Measurements from ENCODE around the gene TTC34. TPM values are rescaled to one million over a fixed set of nuclear protein-coding genes. Genes with fewer than 3 reads are reported as not detected.

TTC34 gene, protein sequence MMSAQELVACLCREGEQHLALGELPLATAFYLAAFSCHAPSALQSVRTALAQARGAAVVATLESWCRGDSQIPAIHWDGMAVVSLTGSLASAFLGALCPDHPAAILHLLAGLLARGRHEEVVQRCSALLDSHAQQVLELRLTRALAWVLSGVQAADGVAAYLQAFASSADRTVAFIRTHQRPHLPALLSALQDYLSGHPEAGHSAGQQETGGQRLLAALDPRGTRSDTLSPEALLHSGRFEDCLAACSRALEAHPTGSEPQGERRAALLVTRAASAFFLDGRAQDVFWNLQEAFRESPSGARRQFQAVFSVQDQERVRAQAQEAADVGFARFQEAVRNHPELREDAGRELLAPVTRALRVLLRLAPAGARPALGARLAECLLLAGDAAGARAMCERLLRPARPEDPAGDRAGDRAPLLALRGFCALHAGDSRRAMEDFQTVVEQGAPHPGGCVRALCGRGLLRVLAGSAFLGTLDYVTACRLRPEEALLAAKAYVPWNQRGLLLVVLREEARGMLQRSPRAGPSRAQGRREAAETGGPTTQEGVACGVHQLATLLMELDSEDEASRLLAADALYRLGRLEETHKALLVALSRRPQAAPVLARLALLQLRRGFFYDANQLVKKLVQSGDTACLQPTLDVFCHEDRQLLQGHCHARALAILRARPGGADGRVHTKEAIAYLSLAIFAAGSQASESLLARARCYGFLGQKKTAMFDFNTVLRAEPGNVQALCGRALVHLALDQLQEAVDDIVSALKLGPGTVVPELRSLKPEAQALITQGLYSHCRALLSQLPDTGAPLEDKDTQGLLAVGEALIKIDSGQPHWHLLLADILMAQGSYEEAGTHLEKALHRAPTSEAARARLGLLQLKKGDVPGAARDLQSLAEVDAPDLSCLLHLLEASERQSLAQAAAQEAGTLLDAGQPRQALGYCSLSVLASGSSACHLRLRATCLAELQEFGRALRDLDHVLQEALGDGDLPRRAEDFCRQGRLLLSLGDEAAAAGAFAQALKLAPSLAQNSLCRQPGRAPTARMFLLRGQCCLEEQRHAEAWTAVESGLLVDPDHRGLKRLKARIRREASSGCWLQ
- total RNA-seq = 1 to 10 TPM; 1.6 to 1.9 TPM

DNA sequence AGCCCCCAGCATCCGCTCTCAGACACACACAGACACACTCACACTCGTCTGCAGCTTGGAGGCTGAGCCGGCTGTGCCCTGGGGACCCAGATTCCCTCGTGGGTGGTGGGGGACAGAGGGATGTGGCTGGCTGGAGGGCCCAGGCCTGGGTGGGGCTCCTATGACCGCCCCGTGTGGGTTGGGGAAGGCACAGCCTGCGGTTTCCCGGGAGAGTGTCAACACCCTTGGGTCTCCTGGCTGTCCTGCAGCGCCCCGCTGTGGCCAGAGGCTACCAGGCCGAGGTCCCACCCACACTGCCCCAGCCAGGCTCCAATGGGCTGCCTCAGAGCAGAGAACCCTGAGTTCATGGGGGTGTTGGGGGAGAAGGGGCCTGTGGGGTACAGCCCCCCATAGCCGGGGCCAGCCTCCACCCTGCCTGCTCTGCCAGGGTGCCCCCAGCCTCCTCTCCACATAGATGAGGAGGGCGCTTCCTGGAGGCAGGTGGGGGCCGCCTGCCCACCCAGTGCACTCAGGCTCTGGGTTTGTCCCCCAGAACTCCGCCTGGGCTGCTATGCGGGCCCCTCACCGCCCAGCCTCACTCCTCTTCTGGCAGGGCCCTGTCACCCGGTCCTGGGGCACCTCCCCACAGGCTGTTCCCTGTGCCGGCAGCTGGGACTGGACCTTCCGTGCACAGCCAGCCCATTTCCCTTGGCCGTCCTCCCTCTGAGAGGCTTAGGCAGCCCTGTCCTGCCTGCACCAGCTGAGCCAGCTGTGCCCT, at the start of gene TTC34:
TSS of gene TTC34 (minus strand) at position 159 of the 757 bp plus-strand sequence. CDS start 866 bp downstream, outside the sequence.
- ChIA-PET CTCF (no interaction called here), POLR2A (no interaction called here)
- Mint-ChIP-seq H3K4me3 (no peak within 1 kb of the TSS), H3K27ac (peak within 1 kb of the TSS; percentile 36), H3K36me3 (ENCODE audit: low read depth) (no peaks in the 10 kb centered on the region), H3K27me3 (no peaks in the 10 kb centered on the region), H3K4me1 (peaks cover 3% of the 10 kb centered on the region), H3K9me3 (no peaks in the 10 kb centered on the region)
- peak; percentile 60 for DNase-seq

DNA sequence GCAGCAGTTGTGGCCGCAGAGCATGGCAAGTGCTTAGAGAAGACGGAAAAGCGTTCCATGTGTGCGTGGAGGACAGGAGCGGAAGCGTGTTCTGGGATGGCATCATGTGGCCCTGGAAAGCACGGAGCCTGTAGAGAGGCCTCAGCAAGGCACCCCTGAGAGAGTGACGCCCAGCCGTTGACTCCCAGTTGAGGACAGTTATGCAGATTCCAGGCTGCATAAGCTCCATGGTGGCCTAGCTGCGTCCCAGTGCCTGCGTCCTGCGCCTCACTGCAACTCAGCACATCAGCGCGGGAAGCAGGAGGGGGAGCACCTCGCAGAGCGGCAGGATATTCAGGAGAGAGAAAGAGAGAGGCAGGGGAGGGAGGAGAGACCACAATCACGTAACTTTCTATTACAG, 49.0 kb upstream of the TTC34 start:
- Mint-ChIP-seq H3K4me3 (no peak overlapping the region), H3K27ac (no peak overlapping the region)

DNA sequence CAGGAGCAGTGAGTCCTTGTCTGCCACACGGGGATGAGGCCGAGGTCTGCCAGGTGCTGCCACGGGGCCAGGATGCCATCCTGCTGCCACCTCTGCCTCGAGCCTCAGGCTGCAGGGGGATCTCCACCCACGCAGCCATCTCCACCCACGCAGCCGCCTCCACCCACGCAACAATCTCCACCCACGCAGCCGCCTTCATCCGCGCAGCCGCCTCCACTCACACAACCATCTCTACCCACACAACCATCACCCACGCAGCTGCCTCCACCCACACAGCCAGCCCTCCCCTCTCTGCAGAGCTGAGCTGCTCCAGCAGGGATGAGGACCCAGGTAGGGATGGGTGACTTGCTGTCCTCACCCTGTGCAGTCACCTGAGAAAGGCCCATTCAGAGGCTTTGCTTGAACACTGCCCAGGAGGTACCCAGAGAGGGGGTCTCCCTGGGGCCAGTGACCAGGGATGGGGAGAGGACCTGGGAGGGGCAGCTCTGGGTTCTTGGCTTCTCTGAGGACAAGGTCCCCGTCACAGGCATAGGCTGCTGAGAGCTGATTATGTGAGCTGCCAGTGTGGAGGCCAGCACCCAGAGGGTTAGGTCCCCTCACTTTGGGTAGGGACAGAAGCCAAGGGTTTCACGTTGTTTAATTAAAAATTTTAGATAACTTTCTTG, 46.6 kb upstream of the TTC34 start:
- no peak for DNase-seq

More for the DNA sequence above, 49.0 kb upstream of the TTC34 start:
- Mint-ChIP-seq H3K36me3 (ENCODE audit: low read depth) (no peaks in the 10 kb centered on the region), H3K27me3 (peaks cover 2% of the 10 kb centered on the region), H3K4me1 (no peaks in the 10 kb centered on the region), H3K9me3 (no peaks in the 10 kb centered on the region)
- POLR2A ChIA-PET = no interaction called here
- CTCF ChIA-PET = no interaction called here
- no peak for DNase-seq

DNA sequence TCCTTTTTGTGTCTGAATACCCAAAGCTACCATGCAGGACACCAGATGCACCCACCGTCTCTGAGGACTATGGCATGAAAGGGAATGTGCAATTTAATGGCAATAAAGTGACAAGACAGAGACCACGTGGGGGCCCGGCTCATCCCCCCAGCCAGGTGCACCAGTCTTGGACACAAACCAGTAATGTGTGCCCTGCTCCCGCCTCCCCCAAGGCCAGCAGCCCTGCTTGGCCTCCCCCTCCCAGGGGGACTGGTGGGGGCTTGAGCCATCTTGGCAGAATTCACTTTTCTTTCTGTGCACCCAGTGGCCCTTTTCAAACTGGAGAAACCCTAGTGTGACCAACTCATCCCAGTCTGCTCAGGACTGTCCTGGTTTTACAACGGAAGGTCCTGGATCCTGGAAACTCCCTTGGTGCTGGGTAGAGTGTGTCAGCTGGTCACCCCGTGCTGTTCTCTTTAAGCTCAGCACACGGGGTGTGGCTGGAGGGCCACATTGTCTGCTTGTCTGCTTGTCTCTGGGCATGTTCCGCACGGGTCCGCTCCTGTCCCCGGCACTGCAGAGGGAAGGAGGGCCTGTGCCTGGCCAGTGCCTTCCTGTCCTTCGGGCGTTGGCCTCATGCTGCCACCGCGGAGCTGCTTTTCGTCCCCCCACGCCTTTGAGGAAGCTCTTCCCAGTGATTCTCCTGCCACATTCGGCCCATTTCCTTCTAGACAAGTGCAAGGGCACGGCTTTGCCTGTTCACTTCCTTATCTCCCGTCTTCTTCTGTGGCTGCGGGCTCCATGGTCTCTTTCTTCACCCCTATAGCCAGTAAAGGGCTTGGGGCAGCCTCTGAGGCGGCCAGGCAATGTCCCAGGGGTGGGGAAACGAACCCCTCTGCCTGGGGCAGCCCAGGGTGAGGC, 45.8 kb upstream of the TTC34 start:
- Mint-ChIP-seq H3K27me3 (peaks cover 4% of the 10 kb centered on the region), H3K4me3 (no peak overlapping the region), H3K27ac (no peak overlapping the region), H3K9me3 (peaks cover 5% of the 10 kb centered on the region), H3K36me3 (ENCODE audit: low read depth) (no peaks in the 10 kb centered on the region), H3K4me1 (no peaks in the 10 kb centered on the region)
- CTCF ChIA-PET = no interaction called here
- POLR2A ChIA-PET = no interaction called here
- DNase-seq = no peak

More for the DNA sequence above, 46.6 kb upstream of the TTC34 start:
- CTCF ChIA-PET = no interaction called here
- Mint-ChIP-seq H3K9me3 (peaks cover 5% of the 10 kb centered on the region), H3K36me3 (ENCODE audit: low read depth) (no peaks in the 10 kb centered on the region), H3K4me1 (no peaks in the 10 kb centered on the region), H3K4me3 (no peak overlapping the region), H3K27me3 (peaks cover 4% of the 10 kb centered on the region), H3K27ac (no peak overlapping the region)
- POLR2A ChIA-PET = no interaction called here

DNA sequence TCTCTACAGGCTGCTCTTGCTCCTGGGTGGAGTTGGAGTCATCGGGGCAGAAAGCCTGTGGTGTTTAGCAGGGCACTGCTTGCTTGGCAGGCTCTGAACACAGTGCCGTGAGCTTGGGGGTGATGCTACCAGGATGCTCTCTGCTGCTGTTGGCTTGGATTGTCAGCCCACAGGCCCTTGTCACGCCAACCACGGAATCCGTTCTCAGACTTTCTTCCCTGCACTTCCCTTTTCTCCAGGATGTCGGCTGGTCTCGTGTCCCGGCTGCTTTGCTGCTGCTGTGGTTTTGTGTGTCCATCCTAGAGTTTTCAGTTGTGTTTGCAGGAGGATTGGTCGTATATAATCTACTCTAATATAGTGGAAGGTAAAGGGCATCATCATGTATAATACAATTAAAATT, 44.4 kb upstream of the TTC34 start:
- Mint-ChIP-seq H3K9me3 (peaks cover 5% of the 10 kb centered on the region), H3K4me3 (no peak overlapping the region), H3K4me1 (peaks cover 7% of the 10 kb centered on the region), H3K27me3 (peaks cover 4% of the 10 kb centered on the region), H3K27ac (no peak overlapping the region), H3K36me3 (ENCODE audit: low read depth) (no peaks in the 10 kb centered on the region)
- POLR2A ChIA-PET = no interaction called here
- CTCF ChIA-PET = no interaction called here
- DNase-seq = no peak

DNA sequence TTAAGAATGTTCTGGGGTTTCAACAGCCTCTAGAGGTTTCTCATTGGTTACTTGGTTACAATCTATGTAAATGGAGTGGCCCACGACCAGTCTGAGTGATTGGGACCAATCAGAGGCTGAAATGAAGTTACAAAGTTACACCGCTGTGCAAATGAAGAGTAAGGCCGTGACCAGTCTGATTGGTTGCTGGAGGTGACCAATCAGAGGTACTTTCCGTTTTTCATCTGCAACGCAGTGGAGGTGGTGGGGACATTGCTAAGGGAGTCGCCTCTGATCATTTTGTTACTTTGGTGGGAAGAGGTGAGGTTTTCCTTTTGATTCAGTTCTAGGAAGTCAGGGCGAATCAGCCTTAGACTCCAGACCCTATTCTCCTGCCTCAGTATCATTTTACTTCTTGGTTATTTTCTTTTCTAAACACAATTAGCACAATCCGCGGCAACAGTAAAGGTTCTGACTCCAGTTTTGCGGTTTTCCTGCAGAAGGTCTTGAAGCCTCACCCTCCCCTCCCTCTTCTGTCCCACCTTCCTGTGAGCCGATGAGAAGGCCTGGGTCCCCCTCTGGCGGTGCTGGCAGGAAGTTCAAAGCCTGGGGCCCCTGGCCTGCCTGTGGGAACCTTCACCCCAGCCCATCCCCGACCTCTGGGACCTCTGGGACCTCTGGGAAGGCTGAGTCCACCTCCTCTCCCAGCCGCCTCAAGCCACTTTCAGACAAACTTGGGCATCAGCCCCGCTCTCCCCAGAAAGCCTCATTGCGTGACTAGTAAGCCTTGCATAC, 38.7 kb upstream of the TTC34 start:
- peaks cover 22% of the 10 kb centered on the region for H3K4me1 Mint-ChIP-seq
- peaks cover 9% of the 10 kb centered on the region for H3K9me3 Mint-ChIP-seq
- H3K4me3 Mint-ChIP-seq = peak overlapping the region; percentile 57
- no peaks in the 10 kb centered on the region for H3K36me3 Mint-ChIP-seq (ENCODE audit: low read depth)
- ChIA-PET CTCF (interaction anchor here (1.0 kb wide), 1 partner anchor 10 kb away, joined by 3 read pairs; no protein-coding TSS in a partner anchor), POLR2A (no interaction called here)
- peak overlapping the region; percentile 85 for H3K27ac Mint-ChIP-seq
- peak; percentile 73 for DNase-seq
- H3K27me3 Mint-ChIP-seq = peaks cover 2% of the 10 kb centered on the region

DNA sequence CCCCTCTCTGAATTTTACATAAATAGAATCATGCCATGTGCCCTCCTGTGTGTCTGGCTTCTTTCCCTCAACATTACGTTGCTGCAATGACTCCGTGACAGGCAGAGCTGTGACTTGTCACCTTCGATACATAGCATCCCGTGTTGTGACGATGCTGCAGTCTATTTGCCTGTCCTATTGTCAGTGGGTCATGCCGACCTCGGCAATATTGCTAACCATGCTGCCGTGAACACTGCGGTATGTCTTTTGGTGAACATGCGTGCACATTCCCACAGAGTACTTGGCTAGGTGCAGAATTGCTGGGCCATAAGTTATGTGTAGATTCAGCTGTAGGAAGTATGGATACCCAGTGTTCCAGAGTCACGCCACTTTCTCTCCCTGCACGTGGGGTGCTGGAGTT, 36.3 kb upstream of the TTC34 start:
- Mint-ChIP-seq H3K27ac (no peak overlapping the region), H3K27me3 (no peaks in the 10 kb centered on the region), H3K4me3 (no peak overlapping the region), H3K36me3 (ENCODE audit: low read depth) (no peaks in the 10 kb centered on the region), H3K4me1 (peaks cover 22% of the 10 kb centered on the region), H3K9me3 (peaks cover 4% of the 10 kb centered on the region)
- POLR2A ChIA-PET = no interaction called here
- no peak for DNase-seq
- CTCF ChIA-PET = no interaction called here

DNA sequence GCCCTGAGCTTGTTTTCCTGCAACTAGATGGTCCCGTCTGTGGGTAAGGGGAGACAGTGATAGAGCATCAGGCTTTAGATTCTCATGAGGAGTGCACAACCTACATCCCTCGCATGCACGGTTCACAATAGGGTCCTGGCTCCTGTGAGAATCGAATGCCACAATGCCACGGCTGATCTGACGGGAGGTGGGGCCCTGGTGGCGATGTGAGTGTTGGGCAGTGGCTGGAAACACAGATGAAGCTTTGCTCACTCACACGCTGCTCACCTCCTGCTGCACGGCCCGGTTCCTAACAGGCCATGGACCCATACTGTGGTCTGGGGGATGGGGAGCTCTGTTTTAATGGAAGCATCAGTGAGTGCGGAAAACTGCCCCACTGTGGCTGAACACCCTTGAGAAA, 35.8 kb upstream of the TTC34 start:
- ChIA-PET CTCF (no interaction called here), POLR2A (no interaction called here)
- peaks cover 4% of the 10 kb centered on the region for H3K9me3 Mint-ChIP-seq
- no peaks in the 10 kb centered on the region for H3K36me3 Mint-ChIP-seq (ENCODE audit: low read depth)
- H3K27ac Mint-ChIP-seq = no peak overlapping the region
- H3K27me3 Mint-ChIP-seq = no peaks in the 10 kb centered on the region
- no peak overlapping the region for H3K4me3 Mint-ChIP-seq
- peaks cover 22% of the 10 kb centered on the region for H3K4me1 Mint-ChIP-seq
- DNase-seq = no peak

DNA sequence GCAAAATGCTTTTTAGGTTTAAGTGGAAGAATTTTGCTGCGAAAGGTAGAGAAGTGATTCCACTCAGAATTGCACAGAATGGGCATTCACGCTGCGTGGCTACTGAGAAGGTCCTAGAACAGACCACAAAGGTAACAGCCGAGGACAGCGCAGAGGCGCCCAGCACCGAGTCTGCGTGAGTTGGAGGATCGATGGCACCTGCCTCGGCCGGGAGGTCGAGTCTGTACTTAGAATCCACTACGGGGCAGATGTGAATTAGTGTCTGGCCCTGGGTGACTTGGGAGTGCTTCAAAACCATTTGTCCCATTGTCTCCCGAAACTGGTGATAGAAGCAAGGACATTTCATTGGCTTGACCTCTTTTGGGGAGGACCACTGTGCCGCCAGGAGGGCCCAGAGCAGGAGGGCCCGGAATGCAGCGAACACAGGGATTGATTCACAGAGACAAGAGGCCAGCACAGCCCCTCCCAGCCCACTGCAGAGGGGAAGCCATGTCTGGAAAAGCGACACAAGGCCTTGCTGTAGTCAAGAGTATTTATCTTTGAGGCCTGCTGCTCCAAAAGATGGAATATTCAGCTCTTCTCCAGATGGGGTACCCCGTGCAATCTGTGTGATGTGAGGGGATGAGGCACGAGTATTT, 35.0 kb upstream of the TTC34 start:
- Mint-ChIP-seq H3K4me1 (peaks cover 20% of the 10 kb centered on the region), H3K27ac (no peak overlapping the region), H3K36me3 (ENCODE audit: low read depth) (no peaks in the 10 kb centered on the region), H3K27me3 (no peaks in the 10 kb centered on the region), H3K4me3 (no peak overlapping the region), H3K9me3 (peaks cover 4% of the 10 kb centered on the region)
- no peak for DNase-seq
- POLR2A ChIA-PET = no interaction called here
- CTCF ChIA-PET = no interaction called here

DNA sequence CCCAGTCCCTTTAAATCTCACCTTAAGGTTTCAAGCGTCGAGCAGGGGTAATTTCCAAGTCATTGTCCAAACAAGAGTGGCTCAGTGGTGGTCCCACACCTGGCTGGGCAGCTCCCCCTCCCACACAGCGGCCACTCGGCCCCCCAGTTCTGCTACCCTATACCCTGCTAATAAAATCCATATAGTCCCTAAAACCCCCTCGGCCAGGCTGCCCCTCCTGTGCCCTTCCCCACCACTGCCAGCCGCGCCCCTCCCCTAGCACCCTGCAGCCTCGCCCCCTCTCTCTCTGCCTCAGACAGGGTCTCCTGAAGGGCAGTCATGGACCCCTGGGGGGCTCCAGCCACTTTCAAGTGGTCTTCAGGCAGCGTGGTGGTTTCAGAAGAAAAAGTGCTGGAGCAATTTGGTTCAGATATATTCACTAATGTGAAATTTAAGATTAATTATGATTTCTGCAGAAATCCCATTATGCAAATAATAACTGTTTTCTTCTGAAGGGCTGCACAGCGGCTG, 34.2 kb upstream of the TTC34 start:
- H3K4me3 Mint-ChIP-seq = no peak overlapping the region
- POLR2A ChIA-PET = no interaction called here
- CTCF ChIA-PET = no interaction called here
- no peak for DNase-seq
- peaks cover 13% of the 10 kb centered on the region for H3K4me1 Mint-ChIP-seq
- H3K36me3 Mint-ChIP-seq (ENCODE audit: low read depth) = no peaks in the 10 kb centered on the region
- no peak overlapping the region for H3K27ac Mint-ChIP-seq
- peaks cover 4% of the 10 kb centered on the region for H3K9me3 Mint-ChIP-seq
- H3K27me3 Mint-ChIP-seq = no peaks in the 10 kb centered on the region
